MM.1S (cell line): ENCODE measurements around the gene NFE2L3.

Experiments used
- EZH2 ChIP-seq: fragments of 300-600 bp; sonication (generic); optimal IDR thresholded peaks from 2 replicates; pipeline ENCODE3; 2017; ENCODE audit warnings: low read depth, mild to moderate bottlenecking, antibody characterized with exemption, low read length, mixed read lengths
- EZH2phosphoT487 ChIP-seq: fragments of 300-600 bp; sonication (generic); IDR thresholded peaks from 2 replicates; pipeline ENCODE4 v1.6.1; 2018; ENCODE audit warnings: antibody characterized with exemption, low read length
- TF ChIP-seq, protein P1 (sequence below): fragments of 300-600 bp; sonication (generic); IDR thresholded peaks from 2 replicates; pipeline ENCODE4 v1.5.1; 2016; ENCODE audit warnings: antibody characterized with exemption, low read length, mixed read lengths

DNA sequence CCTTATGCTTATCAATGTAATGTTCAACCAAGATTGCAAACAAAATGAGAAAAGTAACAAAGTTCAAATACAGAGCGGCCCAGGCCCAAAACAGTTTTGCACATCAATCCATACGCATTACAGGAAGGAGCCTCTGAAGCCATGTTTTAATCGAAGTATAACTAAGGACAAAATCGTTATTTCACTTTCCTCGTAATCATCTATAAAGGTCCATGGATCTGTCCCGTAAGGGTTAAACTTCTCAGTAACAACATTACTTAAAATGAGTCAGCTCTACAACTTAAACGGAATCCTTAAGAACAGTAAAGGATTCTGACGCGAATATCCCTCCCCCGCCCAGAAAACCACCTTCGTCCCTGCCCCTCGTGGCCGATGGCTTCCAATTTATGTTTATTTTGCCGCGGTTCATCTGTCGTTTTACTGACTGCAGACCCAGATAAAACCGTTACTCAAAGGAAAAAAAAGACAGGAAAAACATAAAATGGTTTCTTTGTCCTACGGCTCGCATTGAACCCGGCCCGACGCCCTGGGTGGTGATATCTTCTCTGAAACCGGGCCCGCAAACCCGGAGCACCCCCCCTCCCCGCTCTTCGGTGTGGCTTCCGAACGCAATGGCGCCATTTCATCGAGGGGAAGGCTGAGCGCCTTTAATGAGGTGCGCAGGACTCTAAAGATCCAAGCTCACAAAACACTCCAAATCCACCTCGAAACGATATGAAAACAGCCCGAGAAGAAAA is 47.5 kb downstream of the NFE2L3 start:
- TF ChIP-seq, protein P1, sequence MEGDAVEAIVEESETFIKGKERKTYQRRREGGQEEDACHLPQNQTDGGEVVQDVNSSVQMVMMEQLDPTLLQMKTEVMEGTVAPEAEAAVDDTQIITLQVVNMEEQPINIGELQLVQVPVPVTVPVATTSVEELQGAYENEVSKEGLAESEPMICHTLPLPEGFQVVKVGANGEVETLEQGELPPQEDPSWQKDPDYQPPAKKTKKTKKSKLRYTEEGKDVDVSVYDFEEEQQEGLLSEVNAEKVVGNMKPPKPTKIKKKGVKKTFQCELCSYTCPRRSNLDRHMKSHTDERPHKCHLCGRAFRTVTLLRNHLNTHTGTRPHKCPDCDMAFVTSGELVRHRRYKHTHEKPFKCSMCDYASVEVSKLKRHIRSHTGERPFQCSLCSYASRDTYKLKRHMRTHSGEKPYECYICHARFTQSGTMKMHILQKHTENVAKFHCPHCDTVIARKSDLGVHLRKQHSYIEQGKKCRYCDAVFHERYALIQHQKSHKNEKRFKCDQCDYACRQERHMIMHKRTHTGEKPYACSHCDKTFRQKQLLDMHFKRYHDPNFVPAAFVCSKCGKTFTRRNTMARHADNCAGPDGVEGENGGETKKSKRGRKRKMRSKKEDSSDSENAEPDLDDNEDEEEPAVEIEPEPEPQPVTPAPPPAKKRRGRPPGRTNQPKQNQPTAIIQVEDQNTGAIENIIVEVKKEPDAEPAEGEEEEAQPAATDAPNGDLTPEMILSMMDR, result no peak
- TF ChIP-seq EZH2, result no peak
- TF ChIP-seq EZH2phosphoT487, result no peak
